Measurements from ENCODE around the gene RABL6.
"Not testable (repeated sequence)": the region's sequence is repeated elsewhere in the genome, so short reads cannot be mapped to it uniquely, and the experiment has no call there.

The RABL6 gene

DNA sequence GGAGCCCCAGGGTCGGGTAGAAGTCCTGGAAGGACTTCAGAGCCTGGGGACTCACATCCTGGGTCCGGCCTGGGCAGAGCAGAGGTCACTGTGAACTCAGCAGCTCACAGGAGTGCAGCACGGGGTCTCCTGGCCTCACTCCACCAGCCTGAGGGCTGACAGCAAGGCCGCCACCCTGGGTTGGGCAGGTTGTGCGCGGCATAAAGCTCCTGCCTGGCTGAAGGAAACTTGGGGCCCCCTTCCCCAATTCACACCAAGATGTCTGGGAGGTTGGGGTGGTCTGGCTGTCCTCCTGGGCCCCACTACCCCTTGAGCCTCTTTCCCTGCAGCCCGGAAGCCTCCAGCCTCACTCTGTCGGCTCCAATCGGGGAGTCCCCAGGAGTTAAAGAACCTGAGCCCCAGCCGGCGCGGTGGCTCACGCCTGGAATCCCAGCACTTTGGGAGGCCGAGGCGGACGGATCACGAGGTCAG, 45.5 kb upstream of the RABL6 start:
- DNase-seq (ENCODE audit: insufficient read length, low spot score) (no peak), FAIRE-seq (no peak)
- TF ChIP-seq, protein P1, sequence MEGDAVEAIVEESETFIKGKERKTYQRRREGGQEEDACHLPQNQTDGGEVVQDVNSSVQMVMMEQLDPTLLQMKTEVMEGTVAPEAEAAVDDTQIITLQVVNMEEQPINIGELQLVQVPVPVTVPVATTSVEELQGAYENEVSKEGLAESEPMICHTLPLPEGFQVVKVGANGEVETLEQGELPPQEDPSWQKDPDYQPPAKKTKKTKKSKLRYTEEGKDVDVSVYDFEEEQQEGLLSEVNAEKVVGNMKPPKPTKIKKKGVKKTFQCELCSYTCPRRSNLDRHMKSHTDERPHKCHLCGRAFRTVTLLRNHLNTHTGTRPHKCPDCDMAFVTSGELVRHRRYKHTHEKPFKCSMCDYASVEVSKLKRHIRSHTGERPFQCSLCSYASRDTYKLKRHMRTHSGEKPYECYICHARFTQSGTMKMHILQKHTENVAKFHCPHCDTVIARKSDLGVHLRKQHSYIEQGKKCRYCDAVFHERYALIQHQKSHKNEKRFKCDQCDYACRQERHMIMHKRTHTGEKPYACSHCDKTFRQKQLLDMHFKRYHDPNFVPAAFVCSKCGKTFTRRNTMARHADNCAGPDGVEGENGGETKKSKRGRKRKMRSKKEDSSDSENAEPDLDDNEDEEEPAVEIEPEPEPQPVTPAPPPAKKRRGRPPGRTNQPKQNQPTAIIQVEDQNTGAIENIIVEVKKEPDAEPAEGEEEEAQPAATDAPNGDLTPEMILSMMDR (IDR thresholded peaks at IDR 0.05; ENCODE audit: insufficient read depth, missing control alignments): no peak

DNA sequence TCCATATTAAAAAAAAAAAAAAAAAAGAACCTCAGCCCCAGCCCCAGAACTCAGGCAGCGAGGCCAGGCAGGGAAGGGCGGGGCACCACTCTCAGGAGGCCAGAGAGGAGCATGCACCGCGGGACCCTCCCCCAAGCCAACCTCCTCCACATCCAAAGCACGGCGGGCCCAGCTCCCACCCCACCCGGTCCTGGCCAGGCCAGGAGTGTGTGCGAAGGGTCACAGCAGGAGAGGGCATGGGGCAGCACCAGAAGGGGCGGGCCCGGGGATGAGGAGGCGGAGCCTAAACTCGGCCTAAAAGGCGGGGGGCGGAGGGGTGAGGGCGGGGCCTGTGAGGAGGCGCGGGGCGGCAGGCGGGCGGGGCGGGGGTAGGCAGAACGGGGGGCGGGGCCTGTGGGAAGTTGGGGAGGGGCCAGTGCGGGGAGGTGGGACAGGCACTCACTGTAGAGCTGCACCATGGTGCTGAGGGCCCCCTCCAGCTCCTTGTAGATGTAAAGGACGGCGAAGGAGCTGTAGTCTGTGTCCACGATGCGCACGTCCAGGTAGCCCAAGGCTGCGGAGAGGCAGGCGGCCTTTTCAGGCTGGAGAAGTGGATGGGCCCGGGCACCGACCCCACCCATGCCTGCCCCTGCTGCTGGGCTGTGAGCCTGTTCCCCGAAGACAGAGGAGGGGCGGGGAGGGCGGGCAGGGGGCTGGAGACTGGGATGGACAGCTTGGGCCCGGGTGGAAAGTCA, 44.7 kb upstream of the RABL6 start:
- no peak for DNase-seq (ENCODE audit: insufficient read length, low spot score)
- TF ChIP-seq, protein P1 (IDR thresholded peaks at IDR 0.05; ENCODE audit: insufficient read depth, missing control alignments): no peak
- FAIRE-seq: no peak

DNA sequence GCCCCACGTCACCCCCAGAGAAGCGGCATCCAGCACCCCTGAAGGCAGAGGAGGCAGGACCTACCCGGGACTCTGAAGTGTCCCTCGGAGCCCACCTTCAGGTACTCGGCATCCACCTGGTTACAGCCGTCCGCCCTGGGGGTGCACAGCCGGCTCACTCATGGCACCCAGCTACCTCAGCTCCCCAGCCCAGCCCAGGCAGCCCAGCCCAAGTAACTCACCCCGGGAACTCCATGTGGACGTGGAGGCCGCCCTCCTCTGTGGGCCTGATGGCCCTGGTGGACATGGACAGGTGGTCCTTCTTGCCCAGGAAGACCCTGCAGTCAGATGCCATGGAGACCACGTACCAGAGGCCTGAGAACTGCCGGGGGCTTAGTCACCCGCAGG, 44.1 kb upstream of the RABL6 start:
- TF ChIP-seq, protein P1 (IDR thresholded peaks at IDR 0.05; ENCODE audit: insufficient read depth, missing control alignments): no peak
- FAIRE-seq (no peak), DNase-seq (ENCODE audit: insufficient read length, low spot score) (no peak)

DNA sequence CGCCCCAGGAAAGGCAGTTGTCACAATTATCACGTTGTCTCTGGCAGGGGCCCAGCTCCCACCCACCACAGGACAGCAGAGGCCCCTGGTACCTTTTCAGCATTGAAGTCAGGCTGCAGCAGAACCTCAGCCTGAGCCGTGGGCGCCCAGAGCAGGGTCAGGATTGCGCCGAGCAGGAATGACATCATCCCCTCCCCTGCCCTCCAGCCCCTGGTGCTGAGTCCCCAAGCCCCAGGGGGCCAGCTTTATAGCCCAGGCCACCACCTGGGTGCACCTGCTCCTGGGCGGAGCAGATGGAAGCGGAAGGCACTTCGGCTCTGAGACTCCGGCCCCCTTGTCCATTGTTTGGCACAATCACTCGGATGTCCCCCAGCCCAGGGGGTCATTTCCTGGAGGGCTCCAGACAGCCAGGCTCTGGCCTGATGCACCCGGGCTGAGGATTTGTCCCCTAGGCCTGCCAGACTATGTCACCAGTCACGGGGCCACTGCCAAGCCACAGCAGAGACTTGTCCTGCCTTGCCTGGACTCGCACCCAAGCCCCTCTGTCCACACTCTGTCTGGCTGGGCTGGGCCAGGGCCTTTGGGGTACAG, 43.4 kb upstream of the RABL6 start, which contains the start of gene LCN15:
LCN15 (minus strand) TSS at position 218 of the 591 bp plus-strand sequence; CDS start at position 188, 30 bp downstream.
- DNase-seq (ENCODE audit: insufficient read length, low spot score) (no peak), FAIRE-seq (no peak)
- TF ChIP-seq, protein P1 (IDR thresholded peaks at IDR 0.05; ENCODE audit: insufficient read depth, missing control alignments): no peak

DNA sequence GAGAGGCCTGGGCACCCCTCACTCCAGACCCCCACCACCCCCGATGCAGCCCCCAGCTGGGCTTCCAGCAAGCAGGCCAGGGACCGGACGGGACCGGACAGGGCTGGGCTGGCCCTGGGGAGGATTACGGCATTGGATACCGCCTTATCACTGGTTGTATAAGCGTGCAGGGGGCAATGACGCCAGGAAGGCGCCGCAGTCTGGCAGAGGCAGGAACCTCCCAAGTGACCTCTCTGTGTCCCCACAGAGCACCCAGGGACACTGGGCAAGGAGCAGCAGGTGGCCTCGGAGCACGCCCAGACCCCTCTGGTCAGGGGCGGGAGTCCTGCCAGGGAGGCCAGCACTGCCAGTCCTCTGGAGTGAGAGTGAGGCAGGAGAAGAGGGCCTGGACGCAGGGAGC, 42.7 kb upstream of the RABL6 start:
- no peak for DNase-seq (ENCODE audit: insufficient read length, low spot score)
- no peak for FAIRE-seq
- TF ChIP-seq, protein P1 (IDR thresholded peaks at IDR 0.05; ENCODE audit: insufficient read depth, missing control alignments): no peak

DNA sequence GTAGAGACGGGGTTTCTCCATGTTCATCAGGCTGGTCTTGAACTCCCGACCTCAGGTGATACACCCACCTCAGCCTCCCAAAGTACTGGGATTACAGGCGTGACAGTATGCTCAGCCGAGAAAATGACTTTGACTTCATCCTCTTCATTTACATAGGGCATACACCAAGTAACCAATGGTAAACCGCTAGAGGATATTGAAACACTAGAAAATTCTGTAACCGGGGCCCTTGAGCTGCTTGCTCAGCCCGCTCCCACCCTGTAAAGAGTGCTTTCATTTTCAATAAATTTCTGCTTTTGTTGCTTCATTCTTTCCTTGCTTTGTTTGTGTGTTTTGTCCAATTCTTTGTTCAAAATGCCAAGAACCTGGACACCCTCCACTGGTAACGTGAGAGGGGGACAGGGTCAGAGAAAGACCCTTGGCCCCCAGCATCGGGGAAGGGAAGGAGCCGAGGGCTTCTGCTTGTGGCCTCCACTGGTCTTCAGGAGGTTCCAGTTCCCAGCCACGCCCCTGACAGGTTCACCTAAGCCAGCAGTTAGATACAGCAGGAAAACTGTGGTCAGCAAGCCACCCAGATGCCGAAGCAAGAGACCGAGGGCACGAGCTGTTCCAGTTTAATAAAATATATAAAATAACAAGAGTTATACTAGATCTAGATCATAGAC, 41.9 kb upstream of the RABL6 start:
- not testable (repeated sequence) for DNase-seq (ENCODE audit: insufficient read length, low spot score); FAIRE-seq

DNA sequence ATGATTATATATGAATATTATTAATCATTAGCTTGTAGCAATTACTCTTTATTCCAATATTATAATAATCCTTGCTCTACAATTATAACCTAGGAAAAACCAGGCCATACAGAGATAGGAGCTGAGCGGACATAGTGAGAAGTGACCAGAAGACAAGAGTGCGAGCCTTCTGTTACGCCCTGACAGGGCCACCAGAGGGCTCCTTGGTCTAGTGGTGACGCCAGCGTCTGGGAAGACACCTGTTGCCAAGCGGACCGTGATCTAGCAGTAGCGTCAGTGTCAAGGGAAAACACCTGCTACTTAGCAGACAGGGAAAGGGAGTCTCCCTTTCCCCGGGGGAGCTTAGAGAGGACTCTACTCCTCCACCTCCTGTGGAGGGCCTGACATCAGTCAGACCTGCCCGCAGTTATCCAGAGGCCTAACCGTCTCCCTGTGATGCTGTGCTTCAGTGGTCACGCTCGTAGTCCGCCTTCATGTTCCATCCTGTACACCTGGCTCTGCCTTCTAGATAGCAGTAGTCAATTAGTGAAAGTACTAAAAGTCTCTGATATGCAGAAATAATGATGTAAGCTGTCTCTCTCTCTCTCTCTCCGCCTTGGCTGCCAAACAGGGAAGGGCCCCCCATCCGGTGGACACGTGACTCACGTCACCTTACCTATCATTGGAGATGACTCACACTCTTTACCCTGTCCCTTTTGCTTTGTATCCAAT, 41.2 kb upstream of the RABL6 start:
- FAIRE-seq: not testable (repeated sequence)

More for the DNA sequence above, 41.2 kb upstream of the RABL6 start:
- not testable (repeated sequence) for DNase-seq (ENCODE audit: insufficient read length, low spot score)

All from D721Med (cell line).